Brain microvascular endothelial cell (primary cell): ENCODE measurements around the gene ADAM10.

Experiments
- DNase-seq: peaks from one replicate; pipeline ENCODE4 v3.0.0-alpha.2; 2020
- H3K27ac ChIP-seq: fragments of 250-450 bp; sonication (Bioruptor Pico); 2 replicates; pipeline ENCODE4 v1.5.1; 2020; ENCODE audit warnings: mild to moderate bottlenecking, moderate library complexity
- H3K27me3 ChIP-seq: fragments of 250-450 bp; sonication (Bioruptor Pico); replicated peaks from 2 replicates; pipeline ENCODE4 v1.5.1; 2020; ENCODE audit warnings: mild to moderate bottlenecking
- H3K36me3 ChIP-seq: fragments of 250-450 bp; sonication (Bioruptor Pico); replicated peaks from 2 replicates; pipeline ENCODE4 v1.5.1; 2020; ENCODE audit warnings: mild to moderate bottlenecking
- H3K4me3 ChIP-seq: 2 replicates; pipeline ENCODE4 v1.5.1; 2011; ENCODE audit warnings: low read depth, mild to moderate bottlenecking, control low read depth, low read length, moderate library complexity
- CTCF ChIP-seq: IDR thresholded peaks from 2 replicates; pipeline ENCODE4 v1.5.1; 2011; ENCODE audit warnings: low read depth, mild to moderate bottlenecking, moderate library complexity, low read length, control low read depth, inconsistent platforms; ENCODE audit errors: missing control alignments
- in situ Hi-C: cut with HindIII; loops from 2 replicates; pipeline ENCODE4 v1.10.0; 2017; ENCODE audit warnings: low sequenced_read_pairs, low pct_ligation_motif_present

The ADAM10 gene

GRCh38 chr15:58698887-58699641 is 50.4 kb downstream of the ADAM10 start:
- no peak for DNase-seq
- in situ Hi-C loops, result no loop called here
- TF ChIP-seq CTCF, result no peak
- H3K4me3 ChIP-seq, result no peak overlapping the region
- no peaks in the 10 kb centered on the region for H3K27me3 ChIP-seq
- no peaks in the 10 kb centered on the region for H3K36me3 ChIP-seq
- no peak overlapping the region for H3K27ac ChIP-seq

- in situ Hi-C loops, result no loop called here
- no peak overlapping the region for H3K27ac ChIP-seq
- no peak for TF ChIP-seq CTCF
- DNase-seq, result no peak
- H3K4me3 ChIP-seq, result no peak overlapping the region
- no peaks in the 10 kb centered on the region for H3K27me3 ChIP-seq
- no peaks in the 10 kb centered on the region for H3K36me3 ChIP-seq
Observed at GRCh38 chr15:58697220-58697619, 52.3 kb downstream of the ADAM10 start.

GRCh38 chr15:58696738-58697137 is 52.8 kb downstream of the ADAM10 start:
- no peak for DNase-seq
- Histone ChIP-seq H3K36me3 (no peaks in the 10 kb centered on the region), H3K27me3 (no peaks in the 10 kb centered on the region), H3K4me3 (no peak overlapping the region), H3K27ac (no peak overlapping the region)
- no peak for TF ChIP-seq CTCF
- in situ Hi-C loops, result no loop called here

GRCh38 chr15:58694641-58695398 is 54.7 kb downstream of the ADAM10 start:
- in situ Hi-C loops, result no loop called here
- H3K4me3 ChIP-seq, result no peak overlapping the region
- DNase-seq, result no peak
- no peaks in the 10 kb centered on the region for H3K36me3 ChIP-seq
- no peak overlapping the region for H3K27ac ChIP-seq
- TF ChIP-seq CTCF, result no peak
- no peaks in the 10 kb centered on the region for H3K27me3 ChIP-seq

- TF ChIP-seq CTCF, result no peak
- in situ Hi-C loops, result no loop called here
- no peaks in the 10 kb centered on the region for H3K27me3 ChIP-seq
- no peak overlapping the region for H3K4me3 ChIP-seq
- DNase-seq, result no peak
- H3K27ac ChIP-seq, result no peak overlapping the region
- H3K36me3 ChIP-seq, result no peaks in the 10 kb centered on the region
Observed at GRCh38 chr15:58690703-58691102, 58.8 kb downstream of the ADAM10 start.

- H3K36me3 ChIP-seq, result no peaks in the 10 kb centered on the region
- TF ChIP-seq CTCF, result no peak
- no peak overlapping the region for H3K27ac ChIP-seq
- no peak overlapping the region for H3K4me3 ChIP-seq
- in situ Hi-C loops, result no loop called here
- no peak for DNase-seq
- H3K27me3 ChIP-seq, result no peaks in the 10 kb centered on the region
Observed at GRCh38 chr15:58689646-58690045, 59.9 kb downstream of the ADAM10 start.
